H9 (cell line): ENCODE data around the gene COL4A1. TPM values are rescaled to one million over a fixed set of nuclear protein-coding genes. Genes with fewer than 3 reads are reported as not detected.

Experiments
- DNase-seq: peaks from one replicate; pipeline ENCODE4 v3.0.0-alpha.2; 2017
- H2AFZ ChIP-seq: one replicate; pipeline ENCODE4 v1.6.1; 2013; ENCODE audit warnings: mild to moderate bottlenecking, low read length, control low read depth, moderate library complexity
- H2AK5ac ChIP-seq: 2 replicates; pipeline ENCODE4 v1.6.1; 2013; ENCODE audit warnings: low read length, control low read depth, mixed read lengths; ENCODE audit not compliant: insufficient read length
- H2BK120ac ChIP-seq: one replicate; pipeline ENCODE4 v1.6.1; 2013; ENCODE audit warnings: low read depth, mild to moderate bottlenecking, low read length, control low read depth, inconsistent platforms; ENCODE audit not compliant: poor library complexity, severe bottlenecking
- H2BK12ac ChIP-seq: 2 replicates; pipeline ENCODE4 v1.6.1; 2013; ENCODE audit warnings: low read length, control low read depth, mixed read lengths, low read depth; ENCODE audit not compliant: insufficient read length
- H2BK15ac ChIP-seq: 2 replicates; pipeline ENCODE4 v1.6.1; 2013; ENCODE audit warnings: low read depth, low read length, control low read depth
- H2BK20ac ChIP-seq: one replicate; pipeline ENCODE4 v1.6.1; 2013; ENCODE audit warnings: low read depth, mild to moderate bottlenecking, low read length, control low read depth, inconsistent platforms; ENCODE audit not compliant: poor library complexity, severe bottlenecking
- H2BK5ac ChIP-seq: 2 replicates; pipeline ENCODE4 v1.6.1; 2013; ENCODE audit warnings: low read length, control low read depth, mixed read lengths; ENCODE audit not compliant: insufficient read length
- H3K14ac ChIP-seq: 2 replicates; pipeline ENCODE4 v1.6.1; 2013; ENCODE audit warnings: low read length, control low read depth; ENCODE audit not compliant: insufficient read depth
- H3K18ac ChIP-seq: 2 replicates; pipeline ENCODE4 v1.6.1; 2013; ENCODE audit warnings: low read depth, mild to moderate bottlenecking, mixed read lengths, low read length, control low read depth; ENCODE audit not compliant: insufficient read length
- H3K23ac ChIP-seq: 2 replicates; pipeline ENCODE4 v1.6.1; 2013; ENCODE audit warnings: low read length, control low read depth, mixed read lengths, low read depth; ENCODE audit not compliant: insufficient read length
- H3K23me2 ChIP-seq: 2 replicates; pipeline ENCODE4 v1.6.1; 2013; ENCODE audit warnings: low read depth, mild to moderate bottlenecking, mixed read lengths, low read length, control low read depth; ENCODE audit not compliant: insufficient read length, poor library complexity, severe bottlenecking
- H3K27ac ChIP-seq: 2 replicates; pipeline ENCODE4 v1.5.1; 2013; ENCODE audit warnings: low read length, control low read depth, mixed read lengths, low read depth; ENCODE audit not compliant: insufficient read length
- H3K27me3 ChIP-seq: 2 replicates; pipeline ENCODE4 v1.6.1; 2013; ENCODE audit warnings: low read length, control low read depth, inconsistent platforms; ENCODE audit not compliant: insufficient read depth
- H3K4ac ChIP-seq: 2 replicates; pipeline ENCODE4 v1.6.1; 2013; ENCODE audit warnings: low read depth, mild to moderate bottlenecking, control low read depth, inconsistent platforms, low read length, moderate library complexity
- H3K4me1 ChIP-seq: 2 replicates; pipeline ENCODE4 v1.6.1; 2013; ENCODE audit warnings: low read length, control low read depth, inconsistent platforms; ENCODE audit not compliant: insufficient read depth
- H3K4me2 ChIP-seq: 2 replicates; pipeline ENCODE4 v1.6.1; 2013; ENCODE audit warnings: low read length, control low read depth, mixed read lengths; ENCODE audit not compliant: insufficient read length, insufficient read depth
- H3K56ac ChIP-seq: 2 replicates; pipeline ENCODE4 v1.6.1; 2013; ENCODE audit warnings: low read depth, mild to moderate bottlenecking, mixed read lengths, low read length, control low read depth; ENCODE audit not compliant: insufficient read length
- H3K79me1 ChIP-seq: 2 replicates; pipeline ENCODE4 v1.6.1; 2013; ENCODE audit warnings: low read depth, mild to moderate bottlenecking, moderate library complexity, low read length, control low read depth, inconsistent platforms; ENCODE audit not compliant: insufficient read depth, poor library complexity, severe bottlenecking
- H3K79me2 ChIP-seq: 2 replicates; pipeline ENCODE4 v1.6.1; 2013; ENCODE audit warnings: low read length, control low read depth, inconsistent platforms; ENCODE audit not compliant: insufficient read depth
- H3K9ac ChIP-seq: 2 replicates; pipeline ENCODE4 v1.6.1; 2013; ENCODE audit warnings: low read length, control low read depth, mixed read lengths; ENCODE audit not compliant: insufficient read length; ENCODE audit errors: extremely low read depth
- H3K9me3 ChIP-seq: one replicate; pipeline ENCODE4 v1.6.1; 2013; ENCODE audit warnings: low read depth, low read length, inconsistent platforms; ENCODE audit not compliant: control insufficient read depth
- H3T11ph ChIP-seq: one replicate; pipeline ENCODE4 v1.6.1; 2013; ENCODE audit warnings: mild to moderate bottlenecking, low read length, control low read depth, inconsistent platforms
- H4K20me1 ChIP-seq: one replicate; pipeline ENCODE4 v1.6.1; 2013; ENCODE audit not compliant: control insufficient read depth, insufficient read length, insufficient read depth
- H4K5ac ChIP-seq: 2 replicates; pipeline ENCODE4 v1.6.1; 2013; ENCODE audit warnings: low read depth, mild to moderate bottlenecking, mixed read lengths, low read length, control low read depth; ENCODE audit not compliant: insufficient read length
- H4K8ac ChIP-seq: replicated peaks from 2 replicates; pipeline ENCODE4 v1.6.1; 2013; ENCODE audit warnings: low read length, control low read depth, mixed read lengths, low read depth; ENCODE audit not compliant: insufficient read length
- H4K91ac ChIP-seq: 2 replicates; pipeline ENCODE4 v1.6.1; 2013; ENCODE audit warnings: low read depth, mild to moderate bottlenecking, moderate library complexity, mixed read lengths, low read length, control low read depth; ENCODE audit not compliant: insufficient read length
- H3K27ac Mint-ChIP-seq, 3 experiments: 2 replicates in 2 of 3; 3 replicates in 1 of 3; pipeline ENCODE4 v1.8.0; 2020 to 2021; ENCODE audit warnings: mixed read lengths in 3 of 3, mild to moderate bottlenecking in 1 of 3, moderate library complexity in 1 of 3
- H3K27me3 Mint-ChIP-seq: 2 replicates; pipeline ENCODE4 v1.8.0; 2021; ENCODE audit warnings: low read depth, mild to moderate bottlenecking, moderate library complexity, mixed read lengths
- H3K36me3 Mint-ChIP-seq, 3 experiments: 2 replicates in 2 of 3; 3 replicates in 1 of 3; pipeline ENCODE4 v1.8.0; 2020 to 2021; ENCODE audit warnings: low read depth in 3 of 3, mixed read lengths in 3 of 3; ENCODE audit not compliant: insufficient read depth in 1 of 3
- H3K4me1 Mint-ChIP-seq, 2 experiments: 2 replicates each; pipeline ENCODE4 v1.8.0; 2020; ENCODE audit warnings: mixed read lengths in 2 of 2
- H3K4me3 Mint-ChIP-seq, 2 experiments: 2 replicates in 1 of 2; 3 replicates in 1 of 2; pipeline ENCODE4 v1.8.0; 2020 to 2021; ENCODE audit warnings: mild to moderate bottlenecking in 2 of 2, mixed read lengths in 2 of 2, moderate library complexity in 1 of 2
- H3K9me3 Mint-ChIP-seq, 2 experiments: 2 replicates in 1 of 2; 3 replicates in 1 of 2; pipeline ENCODE4 v1.8.0; 2020; ENCODE audit warnings: mild to moderate bottlenecking in 2 of 2, mixed read lengths in 2 of 2, moderate library complexity in 1 of 2
- WGBS: extraction: QIAGEN DNeasy Blood & Tissue Kit; methylation state at CpG from one replicate; pipeline ENCODE4 v1.1.7; 2013; ENCODE audit warnings: missing lambda C conversion rate, low lambda C conversion rate, mixed read lengths; ENCODE audit not compliant: insufficient read length; ENCODE audit errors: extremely low coverage; 5-methylcytosine and 5-hydroxymethylcytosine counted together
- total RNA-seq: library from RNA; stranded (reverse); gene quantifications from 2 replicates; pipeline ENCODE4 v1.2.1, GENCODE V29; 2021
- TF ChIP-seq, protein P1 (sequence below): fragments of 200-600 bp; sonication (generic); conservative IDR thresholded peaks from 3 replicates; pipeline ENCODE4 v1.8.0; 2021; ENCODE audit warnings: antibody characterized with exemption, mild to moderate bottlenecking

The COL4A1 gene
- total RNA-seq, 1 experiment from 2014 or later: 73.1 TPM

GRCh38 chr13:110156301-110157049, 150.5 kb downstream of the COL4A1 start:
- no peak overlapping the region for H3K27ac ChIP-seq
- no peak for DNase-seq
- no peak overlapping the region for H2BK15ac ChIP-seq
- H4K91ac ChIP-seq: no peak overlapping the region
- no peak overlapping the region for H3K4me2 ChIP-seq
- no peak overlapping the region for H2BK12ac ChIP-seq
- H3K4me1 ChIP-seq: no peaks in the 10 kb centered on the region; the same call in 1 of the 2 replicates
- H4K8ac ChIP-seq: no peak overlapping the region
- H3K79me2 ChIP-seq: no peaks in the 10 kb centered on the region
- H3K79me1 ChIP-seq: no peaks in the 10 kb centered on the region
- peaks cover 7 to 8% of the 10 kb centered on the region in 2 experiments for H3K4me1 Mint-ChIP-seq
- no peak overlapping the region for H3K9ac ChIP-seq
- H3K14ac ChIP-seq: no peak overlapping the region; the same call in 1 of the 2 replicates
- H3K4me3 Mint-ChIP-seq: no peak overlapping the region
- peaks cover 22 to 48% (median 33%) of the 10 kb centered on the region in 3 experiments for H3K36me3 Mint-ChIP-seq
- H3K27me3 ChIP-seq: no peaks in the 10 kb centered on the region
- no peak overlapping the region for H2AK5ac ChIP-seq
- no peak overlapping the region for H4K5ac ChIP-seq
- no peak overlapping the region for H2BK20ac ChIP-seq
- H3K56ac ChIP-seq: no peak overlapping the region
- TF ChIP-seq, protein P1, sequence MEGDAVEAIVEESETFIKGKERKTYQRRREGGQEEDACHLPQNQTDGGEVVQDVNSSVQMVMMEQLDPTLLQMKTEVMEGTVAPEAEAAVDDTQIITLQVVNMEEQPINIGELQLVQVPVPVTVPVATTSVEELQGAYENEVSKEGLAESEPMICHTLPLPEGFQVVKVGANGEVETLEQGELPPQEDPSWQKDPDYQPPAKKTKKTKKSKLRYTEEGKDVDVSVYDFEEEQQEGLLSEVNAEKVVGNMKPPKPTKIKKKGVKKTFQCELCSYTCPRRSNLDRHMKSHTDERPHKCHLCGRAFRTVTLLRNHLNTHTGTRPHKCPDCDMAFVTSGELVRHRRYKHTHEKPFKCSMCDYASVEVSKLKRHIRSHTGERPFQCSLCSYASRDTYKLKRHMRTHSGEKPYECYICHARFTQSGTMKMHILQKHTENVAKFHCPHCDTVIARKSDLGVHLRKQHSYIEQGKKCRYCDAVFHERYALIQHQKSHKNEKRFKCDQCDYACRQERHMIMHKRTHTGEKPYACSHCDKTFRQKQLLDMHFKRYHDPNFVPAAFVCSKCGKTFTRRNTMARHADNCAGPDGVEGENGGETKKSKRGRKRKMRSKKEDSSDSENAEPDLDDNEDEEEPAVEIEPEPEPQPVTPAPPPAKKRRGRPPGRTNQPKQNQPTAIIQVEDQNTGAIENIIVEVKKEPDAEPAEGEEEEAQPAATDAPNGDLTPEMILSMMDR: no peak
- H2BK120ac ChIP-seq: no peak overlapping the region
- no peaks in the 10 kb centered on the region for H4K20me1 ChIP-seq
- no peaks in the 10 kb centered on the region for H3K9me3 Mint-ChIP-seq
- H2AFZ ChIP-seq: no peak overlapping the region
- no peaks in the 10 kb centered on the region for H3K9me3 ChIP-seq
- H3K27me3 Mint-ChIP-seq: no peaks in the 10 kb centered on the region
- no peaks in the 10 kb centered on the region for H3K23me2 ChIP-seq
- H3K4ac ChIP-seq: no peak overlapping the region
- H3K18ac ChIP-seq: no peak overlapping the region
- no peak overlapping the region for H2BK5ac ChIP-seq
- H3T11ph ChIP-seq: no peak overlapping the region
- no peak overlapping the region; a peak in 1 of 7 replicates for H3K27ac Mint-ChIP-seq
- H3K23ac ChIP-seq: no peak overlapping the region
- no CpG with 5 or more reads among the region's 5 CpGs for WGBS
